Left forelimb (tissue), 1 donor: ENCODE data around the gene OSTC.
"Not testable (repeated sequence)": the region's sequence is repeated elsewhere in the genome, so short reads cannot be mapped to it uniquely, and the experiment has no call there.

ENCODE experiments used
- DNase-seq: peaks from one replicate; pipeline ENCODE4 v3.0.0-alpha.2; 2018; ENCODE audit warnings: low spot score

The OSTC gene

DNA sequence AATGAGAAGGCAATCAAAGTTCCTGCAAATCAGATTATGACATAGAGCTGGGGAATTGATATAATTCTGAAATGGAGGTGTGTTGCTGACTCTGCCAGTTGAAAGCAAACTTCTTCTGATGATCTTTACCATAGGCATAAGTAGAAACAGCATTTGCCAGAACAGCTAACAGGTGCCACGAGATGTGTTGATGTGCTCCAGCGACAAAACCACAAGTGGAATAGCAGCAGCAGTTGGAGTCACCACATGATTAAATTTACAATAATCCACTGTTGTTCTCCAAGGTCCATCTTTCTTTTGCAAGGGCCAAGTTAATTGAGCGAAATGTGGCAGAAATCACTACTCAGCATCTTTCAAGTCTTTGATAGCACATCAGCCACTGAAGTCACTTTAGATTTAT, 3.7 kb upstream of the OSTC start:
- DNase-seq, result no peak

DNA sequence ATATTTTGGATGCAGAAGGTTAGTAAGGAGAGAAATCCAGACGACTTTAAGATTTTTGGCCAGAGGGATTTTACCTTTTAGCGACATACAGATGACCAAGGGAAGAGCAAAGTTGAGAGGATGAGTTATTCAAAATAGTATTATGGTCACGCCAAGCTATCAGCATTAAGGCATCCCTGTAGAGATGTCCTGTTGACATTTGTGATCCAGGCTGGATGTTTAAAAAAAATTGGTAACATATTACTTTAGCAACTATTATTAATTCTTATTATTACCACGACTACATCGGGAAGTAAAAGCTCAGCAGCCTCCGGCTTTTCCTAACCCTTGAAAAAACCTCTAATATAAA, 562 bp upstream of the OSTC start:
- no peak for DNase-seq

DNA sequence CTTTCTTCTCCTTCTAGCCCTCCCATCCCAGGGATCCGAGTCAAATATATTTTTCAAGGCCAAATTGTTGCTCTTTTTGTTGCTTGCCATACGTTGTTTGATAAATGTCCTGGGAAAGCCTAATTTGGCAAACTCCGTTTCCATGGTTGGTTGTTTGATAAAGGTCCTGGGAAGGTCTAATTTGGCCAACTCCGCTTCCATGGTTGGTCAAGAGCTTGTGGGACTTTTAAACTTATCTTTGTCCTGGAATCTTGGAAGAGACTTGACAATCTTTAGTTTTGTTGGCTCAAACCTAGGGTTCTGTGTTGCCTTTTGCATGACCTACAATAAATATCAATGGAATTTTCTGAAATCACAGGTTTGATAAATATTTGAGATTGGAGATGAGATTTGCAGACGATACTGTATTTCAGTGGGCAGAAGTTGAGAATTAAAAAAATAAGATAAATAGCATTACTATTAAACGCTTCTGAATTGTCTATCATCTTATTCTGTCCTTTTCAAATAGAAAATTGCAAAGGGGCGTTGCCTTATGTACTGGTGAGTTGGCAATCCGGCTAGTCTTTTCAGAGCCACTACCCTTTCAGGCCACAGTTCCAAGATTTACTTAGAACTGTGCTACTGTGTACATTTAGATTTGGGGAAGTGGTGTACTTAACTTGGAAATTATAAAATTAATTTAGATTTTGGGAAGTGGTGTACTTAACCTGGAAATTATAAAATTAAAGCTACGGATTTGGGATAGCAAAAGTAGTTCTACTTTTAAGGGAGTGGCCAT, 804 bp downstream of the OSTC start:
- no peak for DNase-seq

DNA sequence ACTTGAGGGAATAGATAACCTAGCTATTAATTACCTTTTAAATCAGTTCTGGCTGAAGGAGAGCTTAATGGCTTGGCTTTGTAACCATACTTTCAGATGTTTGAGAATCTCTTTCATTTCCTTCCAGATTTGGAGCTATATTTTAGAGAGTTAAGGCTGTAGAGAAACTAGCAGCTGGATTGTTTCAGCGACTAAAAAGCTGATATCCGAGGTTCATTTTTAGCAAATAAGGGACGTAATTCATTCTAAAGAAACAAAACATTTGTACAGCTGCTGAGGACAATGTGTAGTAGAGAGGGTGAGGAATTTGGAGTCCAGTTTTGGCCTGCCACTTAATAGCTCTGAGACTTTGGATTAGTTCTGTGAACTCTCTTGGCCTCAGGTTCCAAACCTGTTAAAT, 12.2 kb downstream of the OSTC start:
- DNase-seq, result no peak

DNA sequence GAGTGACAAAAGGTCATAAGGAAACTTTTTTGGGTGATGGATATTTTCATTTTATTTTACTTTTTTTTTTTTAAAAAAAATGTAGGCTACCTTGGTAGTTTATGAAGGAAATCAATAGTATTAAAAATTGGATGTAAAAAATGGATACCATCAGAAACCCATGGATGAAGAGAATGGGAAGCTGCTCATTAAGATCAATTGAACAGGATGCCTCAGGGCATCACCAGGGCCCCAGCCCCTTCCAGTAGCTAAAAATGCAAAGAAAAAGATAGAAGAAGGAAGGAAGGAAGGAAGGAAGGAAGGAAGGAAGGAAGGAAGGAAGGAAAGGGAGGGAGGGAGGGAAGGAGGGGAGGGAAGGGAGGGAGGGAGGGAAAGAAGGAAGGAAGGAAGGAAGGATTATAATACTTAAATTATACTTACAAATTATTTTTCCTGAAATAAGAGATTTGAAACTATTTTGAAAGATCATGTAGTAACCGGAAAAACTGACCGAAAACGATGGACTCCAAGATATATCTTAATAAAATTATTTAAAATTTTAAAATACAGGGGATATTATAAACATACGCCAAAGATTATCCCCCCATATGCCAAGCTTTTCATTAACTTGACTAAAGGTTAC, 24.1 kb downstream of the OSTC start:
- no peak for DNase-seq

DNA sequence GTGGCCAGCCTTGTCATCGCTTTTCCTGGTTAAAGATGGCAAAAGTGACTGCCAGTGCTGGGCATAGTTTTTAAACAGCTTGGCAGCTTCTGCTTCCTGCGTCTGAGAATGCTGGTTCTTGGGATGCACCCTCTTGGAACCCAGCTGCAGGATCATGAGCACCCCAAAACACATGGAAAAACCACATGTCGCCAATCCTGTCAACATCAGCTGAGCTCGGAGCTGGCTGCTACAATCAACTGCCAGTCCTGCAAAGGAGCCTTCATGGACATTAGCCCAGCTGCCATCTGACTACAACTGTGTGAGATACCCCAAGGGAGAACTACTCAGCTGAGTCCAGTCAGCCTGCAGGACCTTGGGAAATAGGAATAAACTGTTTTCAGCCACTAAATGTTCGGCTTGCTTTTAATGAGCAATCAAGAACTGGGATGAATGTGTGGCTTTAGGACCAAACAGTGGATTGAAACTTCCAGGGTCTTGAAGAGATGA, 31.0 kb downstream of the OSTC start:
- DNase-seq, result no peak

DNA sequence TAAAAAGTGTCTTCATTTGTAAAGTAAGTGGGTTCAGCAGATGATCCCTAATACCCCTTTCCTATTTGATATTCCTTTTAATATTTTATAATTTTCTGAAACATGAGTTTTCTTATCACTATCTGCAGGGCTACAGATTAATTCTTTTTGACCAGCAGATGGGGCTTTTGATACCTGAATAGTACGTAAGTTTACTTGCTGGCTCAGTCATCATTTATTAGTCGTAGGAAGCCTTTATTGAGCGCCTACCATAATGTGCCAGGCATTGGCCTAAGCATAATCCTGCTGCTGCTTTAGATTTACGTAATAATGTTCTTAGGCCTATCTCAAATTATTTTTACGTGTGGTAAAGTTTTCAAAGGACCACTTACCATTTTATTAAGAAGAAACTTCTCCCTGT, 33.1 kb downstream of the OSTC start:
- DNase-seq, result no peak

DNA sequence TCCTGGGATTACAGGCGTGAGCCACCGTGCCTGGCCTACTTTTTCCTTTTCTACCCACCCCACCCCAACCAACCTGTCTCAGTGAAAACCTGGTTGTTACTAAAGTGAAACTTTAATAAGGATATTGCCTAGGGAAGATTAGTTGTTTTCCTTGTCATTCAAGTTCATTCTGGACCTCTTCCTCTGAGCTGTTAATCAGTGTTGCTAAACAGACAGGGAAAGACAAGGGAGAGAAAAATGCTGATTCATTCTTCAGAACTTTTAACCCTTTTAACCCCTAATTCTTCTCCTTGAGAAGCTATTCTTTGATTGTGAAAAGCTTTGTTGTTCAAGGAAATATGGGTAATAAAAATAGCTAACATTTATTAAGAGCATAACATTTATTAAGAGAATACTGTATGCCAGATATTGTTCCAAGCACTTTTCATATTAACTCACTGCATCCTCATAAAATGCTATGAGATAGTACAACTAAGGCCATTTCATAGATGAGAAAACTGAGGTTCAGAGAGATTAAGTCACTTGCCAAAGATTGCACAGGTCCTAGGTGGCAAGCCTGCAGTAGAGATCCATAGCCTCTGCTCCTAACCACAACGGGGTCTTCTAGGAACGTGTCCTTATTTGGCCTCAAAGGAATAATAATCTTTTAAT, 34.8 kb downstream of the OSTC start:
- no peak for DNase-seq

DNA sequence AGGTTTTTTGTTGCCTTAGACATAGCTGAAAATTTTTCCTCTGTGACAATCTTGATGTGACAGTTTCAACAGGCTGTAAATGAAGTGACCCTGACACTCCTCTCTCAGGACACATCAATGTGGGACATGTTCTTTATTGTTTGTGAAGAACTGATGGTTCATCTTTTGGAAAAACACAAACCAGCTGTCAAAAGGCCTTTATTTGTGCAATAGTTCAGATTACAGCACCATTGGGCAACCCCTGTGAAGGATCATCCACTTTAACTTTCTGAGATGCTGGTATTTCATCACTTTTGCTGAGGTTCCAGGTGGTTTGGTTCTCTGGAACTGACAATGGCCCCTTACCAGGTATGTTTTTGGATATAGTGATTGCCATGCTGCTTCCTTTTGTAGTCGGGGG, 40.3 kb downstream of the OSTC start:
- no peak for DNase-seq

DNA sequence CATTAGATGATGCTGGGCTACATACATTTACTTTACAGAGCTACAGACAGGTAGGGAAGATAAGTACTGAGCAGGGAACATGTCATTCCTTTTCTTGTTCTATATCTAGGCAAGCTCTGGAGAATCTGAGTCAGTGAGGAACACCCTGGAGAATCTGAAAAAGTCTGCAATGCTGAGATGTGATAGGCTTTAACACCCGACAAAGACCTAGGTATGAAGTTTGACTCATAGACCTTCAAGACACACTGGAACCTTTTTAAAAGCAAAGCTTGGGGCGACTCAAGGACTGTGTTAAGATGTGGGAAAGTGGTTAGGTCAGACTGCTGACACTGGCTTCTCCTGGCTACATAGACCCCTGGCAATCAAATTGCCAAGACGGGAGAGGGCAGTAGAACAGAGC, 42.8 kb downstream of the OSTC start:
- DNase-seq, result no peak

DNA sequence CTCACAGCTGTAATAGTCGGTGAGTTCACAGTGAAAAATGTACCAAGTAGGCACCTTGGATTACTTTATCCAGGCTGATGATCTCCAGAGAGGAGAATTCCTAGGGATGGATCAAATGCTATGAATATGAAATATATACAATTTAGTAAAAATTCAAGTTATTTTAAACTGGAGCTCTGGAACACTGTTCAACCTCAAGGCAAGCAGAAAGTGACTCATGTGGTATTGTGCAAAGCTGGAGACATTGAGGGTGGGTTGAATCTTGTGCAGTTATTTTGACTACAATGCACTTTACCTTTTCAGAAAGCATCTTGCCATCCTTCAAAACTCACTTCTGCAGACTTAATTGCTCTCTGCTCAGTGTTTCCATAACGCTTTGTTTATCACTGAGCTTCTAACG, 43.4 kb downstream of the OSTC start:
- no peak for DNase-seq

DNA sequence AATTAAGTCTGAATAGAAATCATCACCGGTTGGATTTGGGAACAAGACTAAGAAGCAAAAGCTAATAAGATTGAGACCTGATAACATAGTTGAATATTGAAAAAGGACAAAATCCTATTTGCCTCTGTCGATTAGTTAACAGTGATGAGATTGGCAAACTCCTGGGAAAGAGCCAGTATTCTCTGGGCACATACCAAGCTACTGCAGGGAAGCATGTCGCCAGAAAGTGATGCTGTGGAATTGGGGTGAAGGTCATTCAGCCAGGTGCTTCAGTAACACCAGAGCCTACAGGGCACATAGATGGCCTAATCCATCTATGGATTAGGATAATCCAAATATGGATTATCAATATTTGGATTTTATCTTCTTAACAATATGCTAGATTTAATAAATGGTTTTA, 44.0 kb downstream of the OSTC start:
- DNase-seq, result no peak

DNA sequence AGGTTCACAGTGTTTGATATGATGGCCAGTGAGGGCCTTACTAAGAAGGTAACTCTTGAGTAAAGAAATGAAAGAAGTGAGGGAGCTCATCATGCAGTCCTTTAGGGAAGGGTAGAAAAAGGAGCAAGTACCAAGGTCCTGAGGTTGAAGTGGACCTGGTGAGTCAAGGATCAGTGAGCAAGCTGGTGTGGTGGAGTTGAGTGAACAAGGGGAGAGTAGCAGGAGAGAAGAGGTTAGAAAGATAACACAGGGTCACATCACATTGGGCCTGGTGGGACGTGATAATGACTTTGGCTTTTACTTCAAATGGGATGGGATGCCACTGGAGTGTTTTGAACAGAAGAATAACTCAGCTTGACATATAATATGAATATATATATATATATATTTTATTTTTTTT, 44.7 kb downstream of the OSTC start:
- no peak for DNase-seq

DNA sequence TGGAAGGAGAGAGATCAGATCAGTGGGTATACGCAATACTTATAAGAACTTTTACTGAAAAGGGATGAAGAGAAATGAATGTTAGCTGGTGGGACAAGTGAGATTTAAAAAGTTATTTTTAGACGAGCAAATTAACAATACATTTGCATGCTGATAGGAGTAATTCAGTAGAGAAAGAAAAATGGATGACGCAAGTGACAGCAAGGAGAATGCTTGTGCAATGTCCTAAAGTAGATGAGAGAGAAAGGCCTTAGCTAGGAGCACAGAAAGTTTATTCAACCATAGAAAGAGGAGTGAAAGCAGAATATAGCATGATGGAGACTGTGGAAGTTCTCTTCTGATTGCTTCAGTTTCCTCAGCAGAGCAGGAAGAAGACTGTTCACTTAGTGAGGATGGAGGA, 45.8 kb downstream of the OSTC start:
- DNase-seq, result no peak

DNA sequence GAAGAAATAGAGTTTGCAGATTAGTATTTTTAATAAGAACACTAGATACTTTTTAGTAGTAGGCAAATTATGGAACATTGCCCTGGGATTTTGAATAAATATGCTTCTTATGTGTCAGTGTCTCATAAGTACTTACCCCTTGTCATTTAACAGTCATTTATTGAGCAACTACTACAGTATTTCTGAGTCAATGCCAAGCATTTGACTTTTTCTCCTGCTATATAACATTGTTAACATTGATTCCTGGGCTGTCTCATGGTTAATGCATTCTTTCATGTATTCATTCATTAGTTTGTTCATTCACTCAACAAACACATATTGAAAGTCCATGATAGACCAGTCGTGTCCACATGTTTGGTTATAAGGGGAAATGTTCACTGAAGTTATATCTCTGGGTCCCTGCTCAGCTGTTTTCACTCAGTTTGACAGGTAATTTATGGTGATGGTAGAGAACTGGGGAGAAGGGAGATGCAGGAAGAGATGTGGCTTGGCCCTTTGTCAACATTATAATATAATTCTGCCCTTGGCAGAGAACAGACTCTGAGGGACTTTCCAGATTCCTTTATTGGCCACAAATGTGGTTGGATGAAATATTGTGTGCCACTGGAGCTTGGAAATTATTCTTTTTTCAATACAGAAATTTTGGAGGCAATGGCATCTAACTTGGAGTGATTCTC, 49.8 kb downstream of the OSTC start:
- no peak for DNase-seq

DNA sequence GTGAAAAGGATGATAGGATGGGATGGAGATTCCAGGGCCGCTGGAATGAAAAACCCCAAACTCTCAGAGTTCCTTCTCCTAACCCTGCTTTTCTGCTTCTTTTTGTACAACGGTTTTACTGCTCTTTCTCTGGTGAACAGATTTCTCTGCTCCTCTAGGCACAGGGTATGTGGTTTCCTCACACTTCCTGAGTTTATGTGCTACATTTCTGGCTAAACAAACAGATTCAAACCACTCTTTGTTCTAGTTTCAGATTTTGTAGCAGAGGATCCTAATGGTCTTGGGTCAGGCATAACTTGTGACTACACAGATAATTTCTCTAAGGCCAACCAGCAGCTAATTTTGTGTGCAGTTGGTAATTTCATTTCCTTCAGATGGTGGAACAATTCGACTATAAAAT, 52.6 kb downstream of the OSTC start:
- DNase-seq, result no peak

DNA sequence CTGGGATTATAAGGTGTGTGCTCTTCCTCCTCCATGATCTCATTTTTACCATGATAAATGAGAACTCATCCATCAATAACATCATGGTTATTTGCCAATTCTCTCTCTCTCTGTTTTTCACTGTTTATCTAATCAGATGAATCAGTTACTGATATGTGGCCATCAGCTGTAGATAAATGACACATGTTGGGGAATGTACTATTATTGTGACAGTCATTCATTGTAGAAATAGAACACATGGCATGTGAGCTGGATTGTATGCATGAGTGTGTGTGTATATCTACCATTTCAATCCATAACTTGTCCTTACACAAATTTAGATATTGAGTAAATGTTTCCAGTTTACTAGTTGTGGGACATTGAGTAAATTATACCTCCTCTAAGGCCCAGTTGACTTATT, 53.0 kb downstream of the OSTC start:
- DNase-seq, result no peak

DNA sequence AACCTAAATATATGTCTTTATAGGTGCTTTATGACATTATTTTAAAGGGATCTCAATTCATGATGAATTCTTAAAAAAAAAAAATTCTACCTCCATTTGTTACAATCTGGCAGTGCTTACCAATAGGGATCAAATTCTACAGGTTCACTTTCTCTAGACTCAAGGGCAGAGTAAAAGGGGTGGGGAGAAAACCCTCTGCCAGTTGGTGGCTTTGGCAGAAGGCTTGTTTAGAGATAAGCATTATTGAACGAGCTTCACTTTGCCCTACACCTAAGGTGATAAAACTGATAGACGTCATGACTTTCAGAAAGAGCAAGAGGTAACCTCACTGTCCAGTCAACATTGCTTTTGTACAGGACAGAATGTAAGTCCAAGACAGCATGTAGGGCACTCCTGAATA, 53.6 kb downstream of the OSTC start:
- no peak for DNase-seq

DNA sequence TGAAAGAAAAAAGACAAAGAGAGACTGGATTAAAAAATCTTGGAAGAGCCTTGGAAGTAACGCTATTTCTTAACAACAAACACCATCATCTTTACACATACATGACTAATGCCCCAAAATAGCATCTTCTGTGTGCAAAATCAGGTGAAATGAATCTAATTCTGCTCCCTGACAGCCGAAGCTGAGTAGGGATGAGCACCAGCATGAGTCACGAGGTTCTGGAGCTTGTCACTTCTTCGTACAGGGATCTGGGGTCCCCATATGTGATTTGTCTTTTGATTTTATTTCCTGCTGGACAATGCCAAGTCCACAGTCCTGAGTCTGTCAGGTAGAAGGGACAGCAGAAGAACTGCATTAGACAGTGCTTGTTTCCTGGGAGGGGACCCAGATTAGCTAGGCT, 55.9 kb downstream of the OSTC start:
- no peak for DNase-seq

DNA sequence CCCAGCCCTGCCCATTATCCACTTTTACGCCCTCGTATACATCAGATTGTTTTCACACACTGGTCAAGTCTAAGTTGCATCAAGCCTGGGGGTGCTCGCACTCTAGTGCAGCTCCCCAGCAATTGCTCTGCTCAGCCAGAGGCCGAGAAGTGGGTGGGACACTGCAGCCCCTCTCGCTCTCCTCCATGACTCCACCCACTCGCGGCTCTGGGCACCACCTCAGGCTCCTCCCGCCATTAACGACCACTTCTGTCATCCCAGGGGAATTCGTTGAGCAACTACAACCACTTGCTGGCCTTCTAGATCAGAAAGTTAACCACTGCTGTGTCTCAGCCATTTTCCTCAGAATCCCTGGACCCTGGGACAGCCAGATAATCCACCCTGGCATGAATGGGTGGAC, 58.8 kb downstream of the OSTC start:
- no peak for DNase-seq

DNA sequence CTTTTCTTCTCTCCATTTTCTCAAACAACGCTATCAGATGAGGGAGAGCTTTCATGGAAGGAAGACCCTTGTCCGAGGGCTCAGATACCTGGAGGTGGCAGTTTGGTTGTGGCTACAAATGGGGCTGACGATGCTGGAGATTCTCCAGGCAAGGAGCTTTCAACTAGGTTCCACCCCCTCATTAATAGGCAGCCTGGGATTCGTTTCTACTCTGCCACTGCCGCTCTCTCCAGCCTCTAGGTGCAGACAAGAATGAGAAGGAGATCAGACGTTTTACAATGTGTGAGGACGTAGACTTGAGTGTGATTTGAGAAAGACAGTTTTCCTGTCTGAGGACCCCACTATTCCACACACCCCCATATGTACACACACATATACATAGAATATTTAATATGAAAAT, 59.3 kb downstream of the OSTC start:
- no peak for DNase-seq

DNA sequence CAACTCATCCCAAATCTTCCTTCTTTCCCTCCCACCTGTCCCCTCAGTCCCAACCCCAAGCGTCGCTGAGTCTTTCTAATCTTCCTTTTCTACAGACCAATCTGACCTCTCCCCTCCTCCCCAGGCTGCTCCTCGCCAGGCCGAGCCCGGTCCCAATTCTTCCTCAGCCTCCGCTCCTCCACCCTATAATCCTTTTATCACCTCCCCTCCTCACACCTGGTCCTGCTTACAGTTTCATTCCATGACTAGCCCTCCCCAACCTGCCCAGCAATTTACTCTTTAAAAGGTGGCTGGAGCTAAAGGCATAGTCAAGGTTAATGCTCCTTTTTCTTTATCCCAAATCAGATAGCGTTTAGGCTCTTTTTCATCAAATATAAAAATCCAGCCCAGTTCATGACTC, 60.2 kb downstream of the OSTC start:
- DNase-seq, result not testable (repeated sequence)

DNA sequence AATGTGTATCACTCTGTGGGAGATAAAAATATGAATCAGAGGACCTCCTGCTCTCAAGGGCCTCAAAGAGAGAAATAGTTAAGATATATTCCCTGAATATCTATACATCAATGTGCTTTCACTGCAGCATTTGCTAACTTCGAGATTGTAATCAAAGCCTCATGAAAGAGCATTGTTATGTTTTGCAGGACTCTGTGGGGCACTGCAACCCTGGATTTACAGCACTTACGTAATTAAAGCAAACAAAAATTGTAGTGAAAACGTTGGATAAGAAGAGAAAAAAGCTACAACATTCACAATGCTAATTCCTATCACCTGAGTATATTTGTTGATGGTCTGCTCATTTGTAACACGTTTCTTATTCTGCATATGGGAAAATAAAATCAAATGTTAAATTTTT, 64.5 kb downstream of the OSTC start:
- no peak for DNase-seq
